D721Med (cell line): Measurements from ENCODE around the gene RASSF3.

Source experiments
- DNase-seq: peaks from one replicate; pipeline ENCODE4 v3.0.0; 2011; ENCODE audit warnings: low spot score; ENCODE audit not compliant: insufficient read length
- FAIRE-seq: peaks from 2 replicates; lab custom pipeline; 2011; peaks lifted over from hg19 to GRCh38; lab: Jason Lieb, UNC
- CTCF ChIP-seq: IDR thresholded peaks from 2 replicates; pipeline ENCODE4 v1.5.1; 2012; ENCODE audit warnings: mild to moderate bottlenecking, control low read depth; ENCODE audit not compliant: insufficient read depth; ENCODE audit errors: missing control alignments

The RASSF3 gene

GRCh38 chr12:64691227-64691794 lies 81.0 kb downstream of the RASSF3 start:
- DNase-seq (no peak), FAIRE-seq (no peak)
- no peak for TF ChIP-seq CTCF

GRCh38 chr12:64691795-64692583 lies 81.7 kb downstream of the RASSF3 start:
- FAIRE-seq = no peak
- no peak for DNase-seq
- TF ChIP-seq CTCF = no peak

GRCh38 chr12:64694130-64695040 lies 84.1 kb downstream of the RASSF3 start:
- TF ChIP-seq CTCF = no peak
- FAIRE-seq = no peak

GRCh38 chr12:64695550-64695949 lies 85.3 kb downstream of the RASSF3 start:
- TF ChIP-seq CTCF = no peak
- no peak for FAIRE-seq
- no peak for DNase-seq

More at GRCh38 chr12:64694130-64695040, 84.1 kb downstream of the RASSF3 start:
- DNase-seq = no peak

- DNase-seq (no peak), FAIRE-seq (no peak)
- TF ChIP-seq CTCF = peak; percentile 42
Observed at GRCh38 chr12:64696080-64696741, 85.9 kb downstream of the RASSF3 start.

- DNase-seq (no peak), FAIRE-seq (no peak)
Observed at GRCh38 chr12:64699504-64700115, 89.3 kb downstream of the RASSF3 start.

More at GRCh38 chr12:64699504-64700115, 89.3 kb downstream of the RASSF3 start:
- TF ChIP-seq CTCF = no peak
